Astrocyte (in vitro differentiated cells and primary cell): ENCODE measurements around the gene C1GALT1.

Experiments
- CTCF ChIP-seq: IDR thresholded peaks from 2 replicates; pipeline ENCODE4 v1.5.1; 2011; ENCODE audit warnings: low read depth, mild to moderate bottlenecking, inconsistent platforms, low read length, moderate library complexity; ENCODE audit not compliant: insufficient read depth
- EZH2 ChIP-seq: IDR thresholded peaks from 2 replicates; pipeline ENCODE4 v1.6.1; 2012; ENCODE audit warnings: mild to moderate bottlenecking, low read length, inconsistent platforms; ENCODE audit not compliant: insufficient read depth

GRCh38 chr7:7223250-7223649, 40.9 kb downstream of the C1GALT1 start:
- TF ChIP-seq CTCF (no peak), EZH2 (no peak)
